HG03108 (cell line): ENCODE data around the gene BBS9.
"Not testable (repeated sequence)": the region's sequence is repeated elsewhere in the genome, so short reads cannot be mapped to it uniquely, and the experiment has no call there.

Source experiments
- ATAC-seq: cut with Tn5 transposase; IDR thresholded peaks from one replicate; pipeline ENCODE4 v1.9.1; 2021; ENCODE audit warnings: moderate library complexity; ENCODE audit not compliant: unreplicated experiment

Gene BBS9

GRCh38 chr7:33128990-33129805, at the start of gene BBS9:
Gene BBS9 (plus strand): TSS chr7:33129564. CDS start chr7:33146253, 16,689 bp downstream.
- ATAC-seq: peak; percentile 100

DNA sequence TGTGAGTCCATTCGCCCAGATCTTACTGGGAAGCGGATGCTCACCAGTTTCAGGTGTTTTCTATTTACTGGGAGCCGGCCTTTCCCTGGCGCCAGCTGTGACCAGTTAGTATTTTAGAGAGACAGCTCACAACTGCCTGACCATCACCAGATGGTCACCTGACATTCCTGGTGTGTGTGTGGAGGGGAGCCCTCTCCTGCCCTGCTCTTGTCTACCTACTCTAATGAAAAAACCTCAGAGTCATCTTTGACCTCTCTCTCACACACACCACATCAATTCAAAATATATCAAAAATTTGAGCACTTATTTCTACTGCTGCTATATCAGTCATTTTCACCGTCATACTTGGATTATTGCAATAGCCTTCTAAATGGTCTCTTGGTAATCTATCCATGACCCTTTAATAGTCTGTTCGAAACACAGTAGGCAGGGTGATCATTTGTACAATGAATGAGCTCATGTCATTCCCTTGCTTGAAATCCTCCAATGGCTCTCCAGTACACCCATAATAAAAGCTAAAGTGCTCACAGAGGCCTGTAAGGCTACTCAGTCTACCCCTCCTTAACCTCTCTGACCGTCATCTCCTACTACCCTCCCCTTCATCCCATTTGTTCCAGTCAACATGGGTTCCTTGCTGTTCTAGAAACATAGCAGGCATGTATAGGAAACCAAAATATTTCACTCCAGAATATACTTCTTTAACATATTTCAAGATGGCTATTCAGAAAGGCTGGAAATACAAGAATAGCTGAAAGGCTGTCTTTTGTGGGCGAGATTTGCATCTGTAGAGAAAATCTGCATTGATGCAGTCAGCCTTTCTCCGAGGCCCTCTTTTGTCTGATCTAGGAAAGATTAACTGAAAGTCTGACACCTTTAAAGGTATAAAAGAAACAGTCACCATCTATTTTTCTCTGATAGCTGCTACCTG, 49.3 kb upstream of the BBS9 start:
- ATAC-seq: no peak

- no peak for ATAC-seq
Measured at GRCh38 chr7:33087356-33087755, 42.0 kb upstream of the BBS9 start.

DNA sequence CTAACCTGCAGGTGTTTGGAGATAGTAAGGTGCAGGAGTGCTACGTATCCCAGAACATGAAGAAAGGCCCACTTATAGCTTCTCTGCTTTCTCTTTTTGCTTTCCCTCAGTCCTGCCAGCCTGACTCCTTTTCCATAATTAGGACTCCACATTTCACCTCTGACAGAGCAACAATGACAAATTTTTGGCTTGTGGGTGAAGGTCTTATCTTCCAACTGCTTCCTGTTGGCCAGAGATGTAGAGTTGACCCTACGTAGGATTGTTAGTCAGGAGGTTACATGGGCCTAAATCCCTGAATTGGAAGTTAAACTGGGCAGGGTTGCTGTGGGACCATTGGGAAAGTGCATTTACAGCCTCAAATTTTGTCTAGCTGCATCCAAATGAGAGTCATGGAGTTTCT, 41.5 kb upstream of the BBS9 start:
- ATAC-seq: no peak

DNA sequence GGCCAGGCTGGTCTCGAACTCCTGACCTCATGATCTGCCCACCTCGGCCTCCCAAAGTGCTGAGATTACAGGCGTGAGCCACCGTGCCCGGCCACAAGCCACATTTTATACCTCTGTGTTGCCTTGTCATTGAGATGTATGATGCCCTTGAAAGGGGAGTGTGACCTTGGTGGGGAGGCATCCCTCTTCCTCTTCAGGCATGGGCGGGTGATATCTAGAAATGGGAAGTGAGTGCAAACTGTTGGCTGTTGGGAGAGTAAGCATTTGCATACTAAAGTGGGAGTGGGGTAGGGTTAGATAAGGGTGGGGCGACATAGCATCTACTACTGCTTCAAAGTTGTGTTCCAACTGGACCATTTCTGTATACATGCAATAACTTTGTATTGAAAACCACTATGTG, 40.2 kb upstream of the BBS9 start:
- ATAC-seq: no peak

DNA sequence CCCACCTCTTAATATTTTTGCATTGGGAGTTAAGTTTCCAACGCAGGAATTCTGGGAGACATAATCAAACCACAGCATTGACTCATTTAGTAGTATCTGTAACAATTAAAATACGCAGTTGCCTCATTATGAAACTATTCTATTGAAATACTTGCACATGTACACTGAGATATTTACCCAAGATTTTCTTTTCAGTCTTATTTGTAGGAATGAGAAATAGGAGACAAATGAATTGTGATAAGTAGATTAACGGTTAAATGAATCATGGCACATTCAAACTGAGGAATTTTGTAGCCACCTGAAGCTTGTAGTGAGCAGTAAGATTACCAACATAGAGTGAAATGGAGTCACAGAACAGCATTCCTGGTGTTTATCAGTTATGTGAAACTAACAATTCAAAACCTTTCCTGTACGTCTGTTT, 38.2 kb upstream of the BBS9 start:
- no peak for ATAC-seq

GRCh38 chr7:33091641-33092191, 37.6 kb upstream of the BBS9 start:
- ATAC-seq: no peak

GRCh38 chr7:33093266-33093665, 36.1 kb upstream of the BBS9 start:
- no peak for ATAC-seq

DNA sequence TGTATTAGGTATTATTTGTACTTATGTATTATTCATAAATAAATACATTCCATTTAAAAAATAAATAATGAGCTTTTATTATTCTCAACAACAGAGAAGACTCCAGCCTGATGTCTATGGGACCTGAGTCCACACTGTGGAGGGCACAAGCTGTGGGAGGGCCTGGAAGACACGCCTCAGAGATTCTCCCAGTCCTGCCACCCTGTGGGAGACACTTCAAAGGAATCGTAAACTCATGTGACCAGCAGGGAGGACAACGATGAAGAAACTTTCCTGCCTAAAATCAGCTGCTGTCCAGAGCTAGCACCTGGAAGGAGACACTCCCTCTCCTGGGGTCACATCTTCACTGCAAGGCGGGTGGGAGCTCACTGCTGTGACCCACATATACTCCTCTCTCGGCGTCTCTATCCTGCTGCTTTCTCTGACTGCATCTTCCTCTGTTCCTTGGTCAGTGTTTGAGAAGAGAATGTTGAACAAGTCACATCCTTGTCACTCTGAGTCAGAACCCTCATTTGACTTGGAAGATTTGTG, 34.6 kb upstream of the BBS9 start:
- ATAC-seq: not testable (repeated sequence)

DNA sequence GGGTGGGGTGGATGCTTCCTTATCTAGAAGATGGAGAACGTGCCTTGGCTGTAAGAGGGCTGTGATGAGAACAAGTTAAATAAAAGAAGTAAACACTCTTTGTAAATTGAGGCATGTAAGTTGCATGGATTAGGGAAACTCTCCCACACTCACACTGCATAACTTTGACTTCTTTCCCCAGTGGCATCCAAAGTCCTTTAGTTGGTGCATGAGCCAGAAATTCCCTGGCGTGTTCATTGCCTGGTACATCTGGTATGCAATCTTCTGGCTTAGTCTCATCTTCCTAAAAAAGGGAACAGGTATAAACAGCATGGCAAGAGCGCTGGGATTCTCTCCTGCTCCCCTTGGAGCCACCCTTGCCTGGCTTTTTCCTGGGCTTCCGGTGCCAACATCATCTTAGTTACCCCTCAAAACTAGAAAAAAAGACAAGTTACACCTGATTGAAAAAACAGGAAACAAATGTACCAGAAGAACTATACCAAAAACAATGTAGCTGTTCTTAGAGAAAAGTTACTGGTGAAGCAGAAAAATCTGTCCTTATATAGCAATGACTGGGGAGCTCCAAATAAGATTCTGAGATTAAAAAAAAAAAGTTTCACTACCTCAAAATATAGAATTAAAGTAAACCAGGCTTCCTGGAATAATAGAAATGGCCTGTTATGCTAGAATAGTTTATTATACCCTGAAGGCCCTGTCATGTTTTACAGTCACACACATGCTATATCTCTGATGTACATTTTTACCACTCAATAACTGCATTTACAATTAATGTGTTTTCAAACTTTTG, 30.0 kb upstream of the BBS9 start:
- ATAC-seq: no peak

DNA sequence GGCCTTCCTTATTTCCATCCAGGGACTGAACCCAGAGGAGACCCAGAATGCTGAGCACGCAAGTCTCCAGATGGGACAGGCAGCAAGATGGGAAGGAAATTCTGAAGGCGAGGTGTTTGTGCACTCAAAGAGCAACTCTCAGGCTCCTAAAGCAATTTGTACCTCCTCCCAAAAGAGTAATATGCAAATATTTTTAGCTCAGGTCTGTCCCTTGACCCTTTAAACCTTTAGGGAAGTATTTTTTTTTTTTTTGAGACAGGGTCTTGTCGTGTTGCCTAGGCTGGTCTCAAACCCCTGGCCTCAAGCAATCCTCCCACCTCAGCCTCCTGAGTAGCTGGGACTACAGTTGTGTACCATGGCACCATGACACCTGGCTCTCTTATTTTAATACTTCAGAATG, 28.6 kb upstream of the BBS9 start:
- no peak for ATAC-seq

DNA sequence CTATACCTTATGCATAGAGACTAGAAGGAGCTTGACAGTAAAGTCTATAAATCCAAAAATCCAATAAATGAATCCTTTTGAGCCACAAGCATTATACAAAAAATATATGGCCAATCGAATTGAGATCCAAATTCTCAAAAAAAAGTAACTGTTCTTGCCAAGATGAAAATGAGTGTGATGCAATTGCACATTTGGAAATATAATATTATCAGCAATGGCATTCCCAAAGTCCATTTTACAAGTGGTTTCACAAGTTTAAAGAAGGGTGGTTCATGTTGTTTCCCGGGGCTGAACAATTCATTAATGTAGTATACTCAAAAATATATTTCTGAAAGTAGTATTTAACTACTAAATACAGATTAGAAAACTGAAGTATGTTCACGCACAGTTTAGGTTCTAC, 27.5 kb upstream of the BBS9 start:
- ATAC-seq: no peak

DNA sequence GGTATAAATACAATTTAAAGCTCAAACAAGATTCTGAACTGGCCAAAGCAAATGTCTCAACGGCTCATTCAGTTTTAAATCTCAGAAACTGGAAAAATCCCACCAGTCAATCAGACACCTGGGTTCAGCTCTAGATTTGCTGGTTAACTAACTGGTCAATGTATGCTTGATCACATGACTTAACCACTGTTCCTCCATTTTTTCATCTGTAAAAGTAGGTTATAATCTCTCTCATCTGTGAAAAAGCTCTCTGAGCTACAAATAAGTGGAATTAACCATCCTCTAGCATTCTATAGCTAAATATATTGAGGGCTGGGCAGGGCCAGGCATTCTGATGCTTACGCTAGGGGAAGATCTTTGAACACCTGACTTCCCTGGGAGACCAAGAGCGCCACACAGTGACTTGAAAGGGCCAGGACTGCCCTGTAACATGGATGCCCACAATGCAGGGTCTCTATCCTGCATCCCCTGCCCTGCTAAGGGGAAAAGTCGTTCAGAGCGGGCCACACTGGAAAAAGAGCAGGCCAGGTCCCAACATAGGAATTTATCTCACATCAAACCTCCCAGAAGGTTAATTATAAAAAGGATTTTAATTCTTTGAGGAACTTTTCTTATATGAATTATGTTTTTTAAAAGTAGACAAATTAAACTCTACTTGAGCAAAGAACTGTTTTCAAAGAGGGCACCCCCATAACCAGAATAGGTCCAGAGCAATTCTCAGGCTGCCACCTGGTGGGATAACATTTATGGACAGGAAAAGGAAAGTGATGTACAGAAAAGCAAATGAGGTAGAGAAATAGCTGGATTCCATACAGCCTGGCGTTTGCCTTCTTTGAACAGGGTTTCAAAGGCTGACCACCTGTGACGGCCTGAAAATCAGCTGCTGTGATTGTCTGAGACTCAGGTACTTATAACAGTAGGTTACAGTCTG, 22.0 kb upstream of the BBS9 start:
- ATAC-seq: peak; percentile 39

DNA sequence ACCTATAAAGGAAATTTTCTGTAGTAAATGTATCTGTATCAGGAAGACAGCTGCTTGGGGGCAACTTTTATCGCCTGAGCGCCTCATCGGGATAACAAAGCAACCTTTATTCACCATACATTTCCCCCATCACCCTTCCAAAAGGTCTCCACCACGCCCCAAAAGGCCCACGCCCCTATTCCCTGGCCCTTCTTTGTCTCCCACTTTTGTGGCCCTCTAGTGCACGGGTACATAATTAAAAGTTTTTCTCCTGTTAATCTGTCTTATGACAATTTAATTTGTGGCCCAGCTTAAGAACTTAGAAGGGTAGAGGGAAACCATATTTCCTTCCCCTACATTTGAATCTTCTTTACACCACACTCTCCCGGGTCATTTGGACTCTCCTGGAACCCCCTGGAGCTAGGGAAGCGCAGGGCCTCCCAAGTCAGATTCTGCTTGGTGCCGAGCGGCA, 20.8 kb upstream of the BBS9 start:
- ATAC-seq: no peak

DNA sequence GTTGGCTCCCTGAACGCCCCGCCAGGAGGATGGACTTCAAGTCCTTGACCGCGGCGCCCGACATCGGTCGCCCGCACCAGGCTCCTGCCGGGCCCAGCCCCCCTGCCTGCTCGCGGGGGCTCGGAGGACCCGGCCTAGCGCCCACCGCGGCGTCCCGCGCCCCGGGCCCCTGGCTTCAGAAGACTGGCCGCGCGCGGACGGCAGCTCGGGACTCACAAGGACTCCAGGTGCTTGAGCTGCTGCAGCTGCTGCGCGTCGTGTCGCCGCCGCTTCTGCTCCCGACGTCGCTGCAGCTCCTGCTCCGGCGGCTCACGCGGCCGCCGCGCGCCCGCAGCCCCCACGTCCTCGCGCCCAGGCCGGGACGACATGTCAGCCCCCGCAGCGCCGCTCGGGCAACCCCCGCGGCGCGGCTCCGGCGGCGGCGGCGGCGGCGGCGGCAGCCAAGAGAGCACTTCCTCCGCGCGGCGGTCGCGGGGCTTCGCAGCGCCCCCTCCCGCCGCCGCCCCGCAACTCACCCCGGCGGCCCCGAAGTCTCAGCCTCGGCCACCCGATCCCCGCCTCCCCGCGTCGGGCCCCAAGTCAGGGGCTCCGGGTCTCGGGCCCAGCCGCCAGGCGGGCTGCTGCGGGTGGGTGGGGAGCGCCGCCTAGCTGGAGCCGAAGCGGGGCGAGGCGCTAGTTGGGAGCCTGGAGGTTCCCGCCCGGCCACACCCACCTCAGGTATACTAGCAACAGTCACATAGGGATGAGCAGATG, 20.2 kb upstream of the BBS9 start, which contains the start of gene RP9:
Gene RP9, minus strand, starts transcription at position 400 of the 753 bp plus-strand sequence. Its CDS starts 32 bp downstream, at position 368.
- peak; percentile 86 for ATAC-seq

- no peak for ATAC-seq
Measured at GRCh38 chr7:33109758-33110238, 19.6 kb upstream of the BBS9 start.

- no peak for ATAC-seq
Measured at GRCh38 chr7:33111614-33112013, 17.8 kb upstream of the BBS9 start.

- ATAC-seq: no peak
Measured at GRCh38 chr7:33114976-33115375, 14.4 kb upstream of the BBS9 start.
